Left ventricle myocardium inferior (tissue), 1 donor: Measurements from ENCODE around the gene GRXCR2. TPM values are rescaled to one million over a fixed set of nuclear protein-coding genes. Genes with fewer than 3 reads are reported as not detected.
"Not testable (repeated sequence)": the region's sequence is repeated elsewhere in the genome, so short reads cannot be mapped to it uniquely, and the experiment has no call there.

Experiments used
- DNase-seq: peaks from one replicate; pipeline ENCODE4 v3.0.0-alpha.2; 2020
- H3K27ac ChIP-seq: fragments of 200-600 bp; replicated peaks from 2 replicates; pipeline ENCODE4 v1.8.0; 2021
- H3K27me3 ChIP-seq: fragments of 200-600 bp; 2 replicates; pipeline ENCODE4 v1.8.0; 2021; ENCODE audit warnings: low read depth
- H3K36me3 ChIP-seq: fragments of 200-600 bp; 2 replicates; pipeline ENCODE4 v1.8.0; 2021
- H3K4me1 ChIP-seq: fragments of 200-600 bp; 2 replicates; pipeline ENCODE4 v1.8.0; 2021
- H3K4me3 ChIP-seq: fragments of 200-600 bp; 2 replicates; pipeline ENCODE4 v1.8.0; 2021; ENCODE audit warnings: mild to moderate bottlenecking, moderate library complexity
- H3K9me3 ChIP-seq: fragments of 200-600 bp; replicated peaks from 2 replicates; pipeline ENCODE4 v1.8.0; 2021
- intact Hi-C: fragments of 100-400 bp; cut with micrococcal nuclease; formaldehyde crosslinking; loops from one replicate; pipeline ENCODE4 v1.11.0; 2022
- total RNA-seq: library from RNA; stranded (reverse); fragmentation: NEBNext Ultra II Directional; extraction: Animal tissue kit (Norgen Biotek cat#: 25700); gene quantifications from one replicate; pipeline ENCODE4 v1.2.1, GENCODE V29; 2021
- TF ChIP-seq, protein P1 (sequence below): fragments of 200-600 bp; IDR thresholded peaks from 2 replicates; pipeline ENCODE4 v1.8.0; 2021; ENCODE audit warnings: antibody characterized with exemption, mild to moderate bottlenecking, borderline replicate concordance
- donor health status: DM: no; HTN: yes; CAD: no; lungs with severe emphysema.

GRXCR2 gene
- total RNA-seq, 1 donor from 2014 or later: 1.1 TPM

DNA sequence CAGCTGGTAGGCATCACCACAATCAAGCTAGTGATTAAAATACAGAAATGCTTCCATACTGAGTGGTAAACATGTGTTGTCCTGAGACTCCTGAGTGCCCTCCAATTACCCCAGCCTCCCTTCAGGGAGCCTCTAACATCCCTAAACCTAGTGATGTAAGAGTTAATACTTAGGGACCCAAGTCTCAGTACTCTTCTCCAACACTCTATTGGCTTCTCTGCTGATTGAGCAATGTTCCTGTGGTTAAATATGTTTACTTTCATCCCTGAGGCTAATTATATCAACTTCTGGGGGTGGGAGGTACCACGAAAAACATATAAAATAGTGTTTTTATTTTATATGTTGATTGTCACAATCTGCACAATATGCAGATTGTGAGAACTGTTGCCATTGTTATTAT lies 5.0 kb downstream of the GRXCR2 start:
- no peaks in the 10 kb centered on the region for H3K4me1 ChIP-seq
- H3K27me3 ChIP-seq: peaks cover 3% of the 10 kb centered on the region
- no peak for DNase-seq
- TF ChIP-seq, protein P1, sequence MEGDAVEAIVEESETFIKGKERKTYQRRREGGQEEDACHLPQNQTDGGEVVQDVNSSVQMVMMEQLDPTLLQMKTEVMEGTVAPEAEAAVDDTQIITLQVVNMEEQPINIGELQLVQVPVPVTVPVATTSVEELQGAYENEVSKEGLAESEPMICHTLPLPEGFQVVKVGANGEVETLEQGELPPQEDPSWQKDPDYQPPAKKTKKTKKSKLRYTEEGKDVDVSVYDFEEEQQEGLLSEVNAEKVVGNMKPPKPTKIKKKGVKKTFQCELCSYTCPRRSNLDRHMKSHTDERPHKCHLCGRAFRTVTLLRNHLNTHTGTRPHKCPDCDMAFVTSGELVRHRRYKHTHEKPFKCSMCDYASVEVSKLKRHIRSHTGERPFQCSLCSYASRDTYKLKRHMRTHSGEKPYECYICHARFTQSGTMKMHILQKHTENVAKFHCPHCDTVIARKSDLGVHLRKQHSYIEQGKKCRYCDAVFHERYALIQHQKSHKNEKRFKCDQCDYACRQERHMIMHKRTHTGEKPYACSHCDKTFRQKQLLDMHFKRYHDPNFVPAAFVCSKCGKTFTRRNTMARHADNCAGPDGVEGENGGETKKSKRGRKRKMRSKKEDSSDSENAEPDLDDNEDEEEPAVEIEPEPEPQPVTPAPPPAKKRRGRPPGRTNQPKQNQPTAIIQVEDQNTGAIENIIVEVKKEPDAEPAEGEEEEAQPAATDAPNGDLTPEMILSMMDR: no peak
- H3K4me3 ChIP-seq: no peak overlapping the region
- intact Hi-C loops: no loop called here
- no peaks in the 10 kb centered on the region for H3K36me3 ChIP-seq
- H3K9me3 ChIP-seq: no peaks in the 10 kb centered on the region
- no peak overlapping the region for H3K27ac ChIP-seq

DNA sequence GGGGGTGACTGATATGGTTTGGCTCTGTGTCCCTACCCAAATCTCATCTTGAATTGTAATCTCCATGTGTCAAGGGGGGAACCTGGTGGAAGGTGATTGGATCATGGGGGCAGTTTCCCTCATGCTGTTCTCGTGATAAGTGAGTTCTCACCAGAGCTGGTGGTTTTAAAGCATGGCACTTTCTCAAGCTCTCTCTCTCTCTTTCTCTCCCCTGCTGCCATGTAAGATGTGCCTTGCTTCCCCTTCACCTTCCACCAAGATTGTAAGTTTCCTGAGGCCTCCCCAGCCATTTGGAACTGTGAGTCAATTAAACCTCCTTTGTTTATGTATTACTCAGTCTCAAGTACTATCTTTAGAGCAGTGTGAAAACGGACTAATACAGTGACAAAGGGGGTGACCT lies 8.4 kb downstream of the GRXCR2 start:
- H3K27ac ChIP-seq, H3K36me3 ChIP-seq, DNase-seq, H3K9me3 ChIP-seq, intact Hi-C loops, H3K27me3 ChIP-seq, H3K4me1 ChIP-seq, H3K4me3 ChIP-seq: not testable (repeated sequence)

DNA sequence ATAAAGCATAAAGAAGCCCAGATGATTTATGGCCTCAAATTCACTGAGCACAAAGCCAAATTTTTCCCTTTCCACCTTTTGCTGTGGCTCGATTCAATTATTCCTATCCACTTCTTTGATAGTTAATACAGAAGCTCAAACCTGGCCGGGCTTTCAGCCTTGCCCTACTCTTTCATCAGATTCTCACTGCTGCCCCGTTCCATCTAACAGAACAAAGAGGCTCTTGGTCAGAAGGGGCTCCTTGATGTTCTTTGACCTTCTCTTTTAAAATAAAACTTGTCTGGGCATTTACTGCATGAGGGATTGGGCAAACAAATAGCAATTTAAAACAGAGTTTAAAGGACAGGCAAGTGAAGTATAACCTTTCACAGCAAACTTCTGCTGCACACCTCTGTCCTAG lies 9.8 kb downstream of the GRXCR2 start:
- Histone ChIP-seq H3K4me1 (peaks cover 6% of the 10 kb centered on the region), H3K4me3 (no peak overlapping the region), H3K27me3 (peaks cover 3% of the 10 kb centered on the region), H3K9me3 (no peaks in the 10 kb centered on the region), H3K27ac (no peak overlapping the region), H3K36me3 (no peaks in the 10 kb centered on the region)
- DNase-seq: no peak
- TF ChIP-seq, protein P1: no peak
- intact Hi-C loops: no loop called here

DNA sequence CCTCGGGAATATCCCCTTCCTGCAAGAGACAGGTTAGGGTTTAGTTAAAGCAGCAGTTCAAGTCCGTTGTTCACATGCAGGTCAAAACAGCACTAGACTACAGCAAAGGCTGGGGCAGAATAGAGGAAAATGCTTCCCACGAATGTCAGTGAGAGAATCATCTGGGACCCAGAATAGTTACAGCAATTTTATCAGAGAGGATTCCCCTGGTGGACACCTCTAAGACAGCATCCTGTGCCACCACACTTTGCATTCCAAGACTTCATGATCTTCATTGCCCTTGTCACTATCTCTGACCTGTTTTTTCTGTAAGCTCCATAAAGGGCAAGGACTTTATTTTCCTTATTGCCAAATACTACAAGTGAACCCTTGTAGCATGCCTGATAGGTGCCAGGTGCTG lies 12.9 kb downstream of the GRXCR2 start:
- TF ChIP-seq, protein P1: peak; percentile 10
- no peaks in the 10 kb centered on the region for H3K36me3 ChIP-seq
- no peak for DNase-seq
- H3K27me3 ChIP-seq: no peaks in the 10 kb centered on the region
- no peak overlapping the region for H3K4me3 ChIP-seq
- intact Hi-C loops: no loop called here
- H3K9me3 ChIP-seq: no peaks in the 10 kb centered on the region
- H3K4me1 ChIP-seq: peaks cover 19% of the 10 kb centered on the region
- H3K27ac ChIP-seq: no peak overlapping the region

DNA sequence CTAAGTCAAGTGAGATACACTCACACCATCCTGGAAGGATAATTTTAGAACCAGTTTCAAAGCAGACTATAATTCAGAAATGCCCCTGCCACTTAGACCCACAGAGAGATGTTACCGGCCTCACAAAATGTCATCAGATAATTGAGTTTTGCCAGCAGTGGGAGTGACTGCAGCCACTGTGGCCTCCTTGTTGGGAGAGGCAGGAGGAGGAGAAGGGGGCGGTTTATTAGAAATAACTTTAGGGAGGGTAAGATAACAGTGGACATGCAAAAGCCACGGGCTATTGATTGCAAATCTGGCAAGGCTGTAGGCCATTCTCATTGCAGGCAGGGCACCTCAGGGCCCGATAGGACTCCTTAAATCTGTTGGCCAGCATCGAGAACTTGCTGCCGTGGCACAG lies 13.4 kb downstream of the GRXCR2 start:
- H3K27me3 ChIP-seq: no peaks in the 10 kb centered on the region
- no peak for DNase-seq
- no peak overlapping the region for H3K27ac ChIP-seq
- intact Hi-C loops: no loop called here
- H3K4me3 ChIP-seq: no peak overlapping the region
- H3K4me1 ChIP-seq: peaks cover 19% of the 10 kb centered on the region
- TF ChIP-seq, protein P1: no peak
- H3K9me3 ChIP-seq: no peaks in the 10 kb centered on the region
- no peaks in the 10 kb centered on the region for H3K36me3 ChIP-seq

DNA sequence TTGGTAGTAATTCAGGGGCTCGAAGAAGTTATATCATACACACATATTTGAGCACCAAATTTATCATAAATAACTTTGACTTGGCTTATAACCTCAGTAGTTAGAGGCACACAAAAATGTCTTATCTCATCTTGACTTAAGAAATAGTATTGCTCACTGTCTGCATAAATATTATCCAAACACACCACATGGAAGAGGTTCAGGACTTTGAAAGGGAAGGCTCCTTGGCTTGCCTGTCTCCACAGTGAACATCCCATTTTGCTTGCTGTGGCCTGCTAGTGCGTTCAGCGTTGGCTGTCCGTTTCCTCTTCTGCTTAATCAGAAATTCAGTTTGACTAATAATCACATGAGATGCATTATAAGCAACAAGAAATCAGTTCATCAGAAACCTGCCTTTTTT lies 13.9 kb downstream of the GRXCR2 start:
- Histone ChIP-seq H3K4me1 (peaks cover 19% of the 10 kb centered on the region), H3K27me3 (no peaks in the 10 kb centered on the region), H3K9me3 (no peaks in the 10 kb centered on the region), H3K4me3 (no peak overlapping the region), H3K36me3 (no peaks in the 10 kb centered on the region), H3K27ac (no peak overlapping the region)
- TF ChIP-seq, protein P1: no peak
- no peak for DNase-seq
- intact Hi-C loops: no loop called here
